Right lobe of liver (tissue), 6 donors: ENCODE data around the gene GPRC5A. TPM values are rescaled to one million over a fixed set of nuclear protein-coding genes. Genes with fewer than 3 reads are reported as not detected.

Experiments
- ATAC-seq, 4 donors: fragments of 200-7000 bp; cut with Tn5 transposase; one replicate each; pipeline ENCODE4 v1.9.1; 2020; ENCODE audit warnings: mild to moderate bottlenecking in 4 of 4, moderate library complexity in 4 of 4
- DNase-seq, 3 donors: peaks; one replicate each; pipeline ENCODE4 v3.0.0-alpha.2; 2020
- H3K27ac ChIP-seq, 3 donors: fragments of 200-600 bp; one replicate each; pipeline ENCODE4 v1.8.0; 2022
- H3K27me3 ChIP-seq, 2 donors: fragments of 200-600 bp; one replicate each; pipeline ENCODE4 v1.8.0; 2022
- H3K36me3 ChIP-seq, 4 donors: fragments of 200-600 bp; sonication (generic) in 1 of 4; one replicate each; pipeline versions ENCODE4 v1.5.1 to v1.8.0; 2017 to 2022; ENCODE audit warnings: control low read depth in 1 of 4
- H3K4me1 ChIP-seq, 4 donors: fragments of 200-600 bp; sonication (generic) in 1 of 4; one replicate each; pipeline versions ENCODE4 v1.5.1 to v1.8.0; 2017 to 2022; ENCODE audit warnings: control low read depth in 1 of 4
- H3K4me3 ChIP-seq, 3 donors: fragments of 200-600 bp; one replicate each; pipeline ENCODE4 v1.8.0; 2022
- H3K9me3 ChIP-seq, 4 donors: fragments of 200-600 bp; sonication (generic) in 1 of 4; one replicate each; pipeline versions ENCODE4 v1.5.1 to v1.8.0; 2017 to 2022; ENCODE audit warnings: control low read depth in 1 of 4
- CTCF ChIP-seq, 4 donors: fragments of 200-600 bp in 3 of 4; fragments of 450-650 bp in 1 of 4; IDR thresholded peaks; one replicate each; pipeline versions ENCODE4 v1.5.1 to v1.8.0; 2016 to 2022; ENCODE audit warnings: antibody characterized with exemption in 4 of 4, mild to moderate bottlenecking in 2 of 4
- POLR2A ChIP-seq: fragments of 450-650 bp; IDR thresholded peaks from one replicate; pipeline ENCODE4 v1.6.1; 2017; ENCODE audit warnings: antibody characterized with exemption, mild to moderate bottlenecking
- WGBS: methylation state at CpG from one replicate; pipeline ENCODE4 v1.1.6; 2018; ENCODE audit warnings: low coverage, low lambda C conversion rate; ENCODE audit not compliant: insufficient coverage; ENCODE audit errors: missing lambda C conversion rate; 5-methylcytosine and 5-hydroxymethylcytosine counted together
- intact Hi-C, 2 donors: fragments of 100-400 bp; cut with DNase I; formaldehyde crosslinking; loops; one replicate each; pipeline versions ENCODE4 v1.11.2 to v1.14.1; 2022
- total RNA-seq, 6 experiments: library from RNA; depleted of rRNA in 2 of 6; stranded (reverse); fragments of >200 nt in 2 of 6; fragmentation: NEBNext Ultra II Directional in 3 of 6; extraction: Animal tissue kit (Norgen Biotek cat#: 25700) in 3 of 6; gene quantifications; one replicate each; pipeline versions ENCODE4 v1.1.0 to v1.2.4, GENCODE V29; 2016 to 2023
- donor health status: DM: no; HTN: yes; CAD: no.
- donor health status: DM: no; HTN: no; CAD: no.
- donor health status: DM: no; HTN: no; CAD: no.
- donor health status: DM: no; HTN: yes; CAD: no.
- donor health status: DM: no; HTN: yes; CAD: no.

Gene GPRC5A
- total RNA-seq, 6 experiments from 2014 or later, result 0.35 to 0.80 (median 0.44) TPM

- H3K4me1 ChIP-seq, result no peaks in the 10 kb centered on the region
- ATAC-seq, result no peak
- TF ChIP-seq CTCF (IDR thresholded peaks at IDR 0.05) (no peak), POLR2A (no peak)
- intact Hi-C loops, result no loop called here
- no peak overlapping the region for H3K27ac ChIP-seq
- no peak overlapping the region for H3K4me3 ChIP-seq
- WGBS, result 91% methylated on average over 2 of the region's 2 CpGs
- no peaks in the 10 kb centered on the region for H3K27me3 ChIP-seq
- no peak for DNase-seq
- no peaks in the 10 kb centered on the region for H3K36me3 ChIP-seq
- no peaks in the 10 kb centered on the region for H3K9me3 ChIP-seq
Measured at GRCh38 chr12:12864243-12864642, 27.1 kb upstream of the GPRC5A start.

GRCh38 chr12:12868477-12869235 is 22.7 kb upstream of the GPRC5A start:
- Histone ChIP-seq H3K27me3 (no peaks in the 10 kb centered on the region), H3K4me3 (no peak overlapping the region), H3K27ac (no peak overlapping the region), H3K36me3 (no peaks in the 10 kb centered on the region), H3K4me1 (no peaks in the 10 kb centered on the region), H3K9me3 (no peaks in the 10 kb centered on the region)
- ATAC-seq (no peak), DNase-seq (no peak)
- WGBS, result 53% methylated on average over 3 of the region's 3 CpGs
- intact Hi-C loops, result no loop called here
- TF ChIP-seq POLR2A (no peak), CTCF (IDR thresholded peaks at IDR 0.05) (no peak)

- Histone ChIP-seq H3K4me1 (no peaks in the 10 kb centered on the region), H3K4me3 (no peak overlapping the region), H3K27me3 (no peaks in the 10 kb centered on the region), H3K27ac (no peak overlapping the region), H3K36me3 (no peaks in the 10 kb centered on the region), H3K9me3 (no peaks in the 10 kb centered on the region)
- intact Hi-C loops, result no loop called here
- 90% methylated on average over 7 of the region's 7 CpGs for WGBS
- DNase-seq (no peak), ATAC-seq (no peak)
- TF ChIP-seq POLR2A (no peak), CTCF (IDR thresholded peaks at IDR 0.05) (no peak)
Measured at GRCh38 chr12:12870465-12870864, 20.9 kb upstream of the GPRC5A start.

- no peaks in the 10 kb centered on the region for H3K27me3 ChIP-seq
- 82% methylated on average over 5 of the region's 6 CpGs for WGBS
- no peak overlapping the region for H3K27ac ChIP-seq
- DNase-seq (no peak), ATAC-seq (no peak)
- H3K4me1 ChIP-seq, result no peaks in the 10 kb centered on the region
- no peak for TF ChIP-seq CTCF (IDR thresholded peaks at IDR 0.05)
- TF ChIP-seq POLR2A, result no peak
- no peak overlapping the region for H3K4me3 ChIP-seq
- H3K9me3 ChIP-seq, result no peaks in the 10 kb centered on the region
- H3K36me3 ChIP-seq, result no peaks in the 10 kb centered on the region
- intact Hi-C loops, result no loop called here
Measured at GRCh38 chr12:12871587-12872138, 19.7 kb upstream of the GPRC5A start.
